HG03108 (cell line): ENCODE data around the gene MAP2K6.

Source experiments
- ATAC-seq: cut with Tn5 transposase; IDR thresholded peaks from one replicate; pipeline ENCODE4 v1.9.1; 2021; ENCODE audit warnings: moderate library complexity; ENCODE audit not compliant: unreplicated experiment

Gene MAP2K6

DNA sequence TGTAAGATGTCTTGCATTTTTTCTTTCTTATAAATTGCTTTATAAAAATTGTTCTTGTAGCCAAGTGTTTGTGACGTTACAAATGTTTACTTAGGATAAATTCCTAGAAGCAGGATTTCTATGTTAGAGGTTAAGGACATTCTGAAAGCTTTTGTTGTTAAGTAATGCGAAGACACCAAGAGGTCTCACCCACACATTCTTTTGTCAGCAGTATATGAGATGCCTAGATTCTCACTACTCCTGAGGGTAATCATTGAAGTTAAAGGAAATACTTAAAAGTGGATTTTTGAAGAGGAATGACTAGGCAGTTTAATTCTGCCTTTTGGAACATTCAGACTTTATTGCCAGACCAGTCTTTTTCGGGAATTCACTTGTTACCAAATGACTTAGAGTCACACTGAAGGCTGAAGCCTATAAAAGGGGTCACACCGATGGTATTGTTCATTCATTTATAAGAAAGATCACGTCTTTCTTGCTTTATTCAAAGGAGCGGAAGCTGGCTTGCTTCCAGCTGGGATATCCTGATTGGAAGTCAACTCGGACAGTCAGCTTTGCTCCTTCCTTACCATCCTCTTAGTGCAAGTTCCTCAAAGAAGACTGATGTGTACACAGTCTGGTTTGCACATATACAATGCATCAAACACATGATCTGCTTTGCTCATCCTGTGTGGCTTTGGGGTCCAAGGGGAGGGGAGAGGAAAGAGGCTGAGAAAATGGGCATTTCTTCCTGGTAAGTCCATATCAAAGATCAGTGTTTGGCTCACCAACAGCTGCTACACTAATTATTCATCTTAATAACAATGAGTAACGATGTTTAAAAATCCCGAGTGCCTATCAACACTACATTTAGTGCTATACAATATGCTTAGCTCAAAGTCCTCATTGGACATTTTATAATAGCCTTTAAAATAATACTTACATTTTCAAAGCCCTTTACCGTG lies 160.0 kb downstream of the MAP2K6 start:
- ATAC-seq = no peak

DNA sequence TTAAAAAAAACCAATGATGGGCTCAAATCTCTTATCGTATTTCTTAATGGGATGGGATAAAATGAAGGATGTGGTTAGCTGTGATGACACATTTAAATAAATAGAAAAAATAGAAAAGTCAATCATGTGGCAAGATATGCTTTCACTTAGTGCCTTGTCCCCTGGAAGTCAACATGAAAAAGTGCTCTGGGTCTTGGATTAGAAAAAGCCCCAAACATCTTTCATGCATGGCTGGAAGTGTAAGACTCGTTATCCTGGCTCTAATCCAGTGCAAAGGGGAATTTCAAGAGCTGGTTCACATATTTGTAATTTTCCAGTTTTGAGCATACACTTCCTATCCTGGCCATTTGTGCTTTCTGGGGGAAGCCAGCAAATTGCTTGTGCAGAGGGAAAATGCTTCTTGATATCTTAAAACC lies 160.9 kb downstream of the MAP2K6 start:
- ATAC-seq = no peak

DNA sequence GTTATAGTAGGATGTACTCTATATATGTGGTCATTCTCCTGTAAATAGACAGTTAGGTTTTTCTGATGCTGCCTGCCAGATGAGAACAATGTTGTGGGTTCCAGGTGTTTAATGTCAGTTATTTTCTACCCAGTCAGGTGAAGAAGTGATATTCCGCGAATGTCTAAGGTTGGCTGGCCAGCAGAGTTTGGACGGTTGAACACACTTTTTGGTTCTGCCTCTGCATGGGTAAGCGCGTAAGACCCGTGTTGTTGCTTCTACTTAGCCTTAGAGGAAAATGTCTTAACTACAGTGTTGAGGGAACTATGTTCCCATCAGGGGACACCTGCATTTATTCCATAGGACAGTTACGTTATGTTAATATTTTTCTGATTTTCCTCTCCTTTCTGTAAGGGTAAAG lies 162.6 kb downstream of the MAP2K6 start:
- ATAC-seq = no peak

DNA sequence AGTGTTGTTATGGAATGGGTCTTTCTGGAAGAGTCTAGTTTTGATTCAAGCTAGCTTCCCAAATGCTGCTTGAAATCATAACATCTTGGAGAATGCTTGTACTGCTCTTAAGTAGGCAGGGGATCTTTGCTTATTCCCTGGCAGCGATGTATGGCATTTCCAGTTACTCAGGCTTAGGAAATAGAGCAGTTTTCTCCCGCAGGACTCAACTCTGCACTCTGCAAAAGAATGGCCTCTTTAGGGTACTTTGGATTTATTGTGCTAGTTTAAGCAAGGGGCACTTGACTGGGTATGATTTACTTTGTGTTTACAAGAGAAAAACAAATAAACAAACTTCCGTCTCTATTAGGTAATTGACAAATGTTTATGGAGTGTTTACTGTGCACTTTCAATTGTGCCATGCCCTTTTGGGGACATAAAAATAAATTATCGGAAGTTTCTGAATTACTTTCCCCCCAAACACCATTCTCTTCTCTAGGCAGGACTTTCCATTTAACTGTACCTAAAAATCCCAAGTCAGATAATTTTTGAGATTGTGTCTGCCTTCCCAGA lies 164.0 kb downstream of the MAP2K6 start:
- no peak for ATAC-seq

DNA sequence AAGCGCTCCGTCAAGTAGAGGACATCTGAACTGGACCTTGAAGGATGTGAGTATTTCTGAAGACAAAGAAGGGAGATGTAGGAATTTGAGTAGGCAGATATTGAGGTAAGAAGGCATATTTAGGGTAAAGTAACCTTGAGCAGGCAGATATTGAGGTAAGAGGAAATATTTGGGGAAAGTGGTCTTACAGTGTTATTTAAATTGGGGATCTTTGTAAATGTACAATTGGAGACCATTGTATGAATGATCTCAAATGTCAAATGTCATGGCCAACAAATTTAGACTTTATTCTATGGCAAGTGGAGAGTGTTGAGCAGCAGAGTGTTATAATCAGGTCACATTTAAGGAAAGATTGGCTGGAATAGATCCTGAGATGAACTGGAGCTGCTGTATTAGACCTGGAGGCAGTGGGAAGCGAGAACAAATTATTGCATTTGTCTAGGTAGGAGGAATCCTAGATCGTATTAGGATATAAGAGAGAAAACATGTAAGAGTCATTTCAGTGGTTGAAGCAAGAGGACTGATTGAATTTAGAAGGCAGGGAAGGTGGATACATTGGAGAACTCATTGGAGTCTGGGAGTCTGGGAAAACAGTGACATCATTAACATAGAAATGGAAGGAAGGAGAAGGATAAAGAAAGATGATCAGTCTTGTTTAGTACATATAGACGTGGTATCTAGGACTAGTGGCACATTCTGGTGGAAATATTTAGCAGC lies 165.6 kb downstream of the MAP2K6 start:
- ATAC-seq = no peak

DNA sequence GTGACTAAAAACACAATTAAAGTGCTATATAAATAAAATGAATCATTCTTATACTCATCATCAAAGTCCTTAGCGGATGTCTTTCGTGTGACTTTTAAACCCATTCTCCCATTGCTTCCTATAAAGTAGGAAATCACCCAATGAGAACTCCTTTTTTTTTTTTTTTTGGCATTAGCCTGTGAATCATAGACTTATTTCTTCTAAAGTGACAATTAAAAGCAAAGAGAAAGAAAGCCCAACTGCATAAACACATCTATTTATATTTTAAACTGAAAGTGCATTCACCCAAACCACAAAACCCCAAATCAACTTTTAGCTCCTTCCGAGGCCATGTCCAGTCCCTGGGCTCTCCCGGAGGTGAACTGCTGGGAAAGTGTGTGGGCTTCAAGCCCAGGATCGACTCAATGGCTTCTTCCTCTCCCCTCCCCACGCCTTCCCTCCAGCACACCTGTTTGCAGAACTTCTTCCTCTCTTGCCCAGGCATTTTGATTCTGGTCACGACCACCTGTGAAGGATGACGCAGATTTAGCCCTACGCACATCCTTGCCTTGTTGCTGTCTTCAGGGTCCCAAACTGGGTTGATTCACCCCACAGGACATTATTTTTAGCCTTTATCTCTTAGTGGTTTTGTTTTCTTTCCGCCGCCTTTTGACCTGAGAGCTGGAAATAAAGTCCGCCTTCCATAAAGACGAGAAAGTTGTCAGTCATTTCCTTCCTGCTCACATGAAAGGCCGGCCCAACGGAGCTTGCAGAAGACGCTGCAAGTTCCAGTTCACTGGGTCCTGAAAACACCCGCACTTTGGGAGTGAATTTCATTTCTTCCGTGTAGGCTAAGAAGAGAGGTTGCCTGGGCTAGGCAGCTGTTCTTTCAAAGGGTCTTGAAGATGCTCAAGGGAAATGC lies 166.8 kb downstream of the MAP2K6 start:
- ATAC-seq = peak; percentile 68

DNA sequence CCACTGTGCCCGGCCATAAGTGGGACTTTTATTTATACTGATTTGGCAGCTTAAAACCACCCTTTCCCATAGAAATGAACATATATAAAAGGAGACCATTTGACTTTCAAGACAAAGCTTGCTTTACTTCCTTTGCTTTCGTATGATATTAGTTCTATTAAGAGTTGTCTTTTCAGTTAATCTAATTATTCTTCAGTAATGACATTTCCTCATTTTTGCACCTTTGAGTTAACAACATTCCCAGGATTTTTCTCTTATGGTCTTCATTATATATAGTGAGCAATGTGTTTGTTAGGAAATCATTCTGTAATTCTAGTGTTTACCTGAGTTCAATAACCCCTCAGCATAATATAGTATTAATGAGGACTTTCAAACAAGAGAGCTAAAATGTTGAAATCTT lies 173.8 kb downstream of the MAP2K6 start:
- no peak for ATAC-seq

DNA sequence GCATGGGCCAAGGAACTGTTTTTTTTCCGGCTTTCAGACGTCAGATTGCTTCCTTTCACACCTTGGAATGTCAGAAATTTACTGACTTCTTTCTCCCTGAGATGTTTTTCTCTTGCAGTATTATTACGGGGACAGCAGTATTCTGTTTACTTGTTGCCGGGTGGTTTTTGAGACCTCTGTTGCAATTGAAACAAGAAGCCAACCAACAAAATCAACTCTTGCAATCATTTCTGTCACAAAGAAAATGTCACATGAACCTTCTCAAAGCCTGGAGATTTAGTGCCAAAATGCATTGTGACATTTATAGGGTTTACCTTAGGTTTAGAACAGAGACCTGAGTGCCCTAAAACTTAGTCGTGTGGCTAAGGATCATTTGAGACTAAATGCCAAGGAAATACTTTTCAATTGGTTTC lies 174.3 kb downstream of the MAP2K6 start:
- ATAC-seq = no peak

DNA sequence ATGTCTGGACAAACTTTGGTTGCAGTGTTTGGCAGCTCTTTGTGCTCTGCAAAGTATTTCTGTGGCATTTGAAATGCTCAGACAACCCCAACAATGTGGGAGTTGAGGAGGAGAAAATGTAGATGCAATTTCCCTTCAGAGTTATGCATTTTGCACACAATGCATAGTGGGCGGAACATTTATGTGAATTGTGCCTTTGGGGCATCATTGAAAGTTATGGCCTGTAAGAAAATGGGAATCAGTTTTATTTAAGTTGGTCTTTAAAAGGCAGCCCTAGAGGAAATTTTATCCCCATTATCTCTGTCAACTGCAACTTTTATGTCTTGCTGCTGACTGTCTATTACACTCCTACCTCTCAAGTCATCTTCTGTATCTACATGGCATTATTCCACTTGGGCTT lies 176.2 kb downstream of the MAP2K6 start:
- no peak for ATAC-seq

DNA sequence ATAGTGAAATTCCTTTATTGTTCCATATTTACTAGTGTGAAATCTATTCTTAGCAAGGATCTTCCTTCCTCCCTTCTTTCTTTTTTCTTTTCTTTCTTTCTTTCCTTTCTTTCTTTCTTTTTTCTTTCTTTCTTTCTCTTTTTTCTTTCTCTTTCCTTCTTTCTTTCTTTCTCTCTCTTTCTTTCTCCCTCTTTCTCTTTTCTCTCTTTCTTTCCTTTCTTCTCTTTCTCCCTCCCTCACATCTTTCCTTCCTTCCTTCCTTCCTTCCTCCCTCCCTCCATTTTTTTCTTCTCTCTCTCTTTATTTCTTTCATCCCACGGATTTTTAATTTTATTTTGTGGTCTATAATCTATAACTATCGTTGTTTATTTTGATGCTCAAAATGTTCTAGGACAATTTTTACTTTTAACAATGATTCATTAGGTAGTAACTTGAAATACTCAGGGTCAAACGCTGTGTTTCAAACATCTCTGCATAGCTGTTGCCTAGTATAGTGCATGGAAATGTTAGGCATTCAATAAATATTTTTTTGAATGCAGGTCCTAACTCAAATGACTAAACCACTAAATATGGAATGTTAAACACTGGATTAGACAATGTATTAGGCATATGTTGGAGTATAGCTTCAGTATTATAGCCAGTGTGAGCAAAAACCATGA lies 178.3 kb downstream of the MAP2K6 start:
- ATAC-seq = no peak

DNA sequence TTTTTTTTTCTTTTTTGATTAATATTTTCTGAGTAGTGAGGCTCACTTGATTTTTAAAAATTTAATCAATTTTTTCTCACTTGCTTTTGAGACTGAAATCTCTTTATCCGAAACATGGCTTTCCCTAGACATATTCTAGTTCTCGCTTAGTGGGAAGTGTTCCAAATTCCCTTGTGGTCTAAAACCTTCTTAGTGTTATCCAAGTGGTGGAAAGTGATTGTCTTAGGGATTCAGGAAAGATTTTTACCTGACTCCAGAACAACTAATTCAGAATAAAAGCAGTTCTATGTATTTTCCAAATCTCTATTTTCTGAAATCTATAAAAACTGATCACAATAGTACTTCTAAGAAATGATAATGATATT lies 178.8 kb downstream of the MAP2K6 start:
- no peak for ATAC-seq

DNA sequence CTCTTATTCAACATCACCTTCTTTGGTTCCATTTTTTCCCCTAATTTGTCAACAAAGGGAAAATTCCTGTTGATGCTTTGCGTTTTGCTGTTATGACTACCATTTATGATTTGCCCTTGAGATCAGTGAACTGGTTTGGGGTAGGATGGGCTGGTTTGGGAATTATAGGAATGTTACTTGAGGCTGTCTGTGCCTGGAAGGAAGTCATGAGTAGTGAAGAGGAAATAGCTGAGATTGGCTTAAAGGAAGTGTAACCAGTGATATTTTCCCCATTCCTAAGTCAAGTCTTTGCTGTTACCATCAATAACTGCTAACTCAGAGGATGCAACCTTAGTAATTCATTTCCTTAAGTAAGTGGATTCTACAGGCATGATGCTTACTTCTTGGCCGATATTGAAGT lies 179.2 kb downstream of the MAP2K6 start:
- ATAC-seq = no peak

DNA sequence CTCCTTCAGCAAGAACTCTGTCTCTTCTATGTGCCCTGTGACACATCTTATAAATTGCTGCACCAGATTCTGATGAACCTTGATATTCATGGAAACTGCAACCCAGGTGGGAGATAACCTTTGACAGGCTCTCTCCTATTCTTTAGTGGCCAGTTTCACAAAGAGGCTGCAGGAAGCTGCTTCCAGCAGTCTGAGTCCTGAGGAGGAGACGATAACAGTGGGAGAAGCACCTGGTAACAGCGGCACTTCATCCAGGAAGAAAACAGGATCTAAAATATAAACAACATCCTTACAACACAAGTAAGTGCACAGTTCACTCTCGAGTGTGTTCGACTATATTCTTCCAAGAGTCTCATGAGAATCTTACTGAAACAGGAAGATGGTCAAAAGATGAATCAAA lies 180.1 kb downstream of the MAP2K6 start:
- ATAC-seq = no peak

DNA sequence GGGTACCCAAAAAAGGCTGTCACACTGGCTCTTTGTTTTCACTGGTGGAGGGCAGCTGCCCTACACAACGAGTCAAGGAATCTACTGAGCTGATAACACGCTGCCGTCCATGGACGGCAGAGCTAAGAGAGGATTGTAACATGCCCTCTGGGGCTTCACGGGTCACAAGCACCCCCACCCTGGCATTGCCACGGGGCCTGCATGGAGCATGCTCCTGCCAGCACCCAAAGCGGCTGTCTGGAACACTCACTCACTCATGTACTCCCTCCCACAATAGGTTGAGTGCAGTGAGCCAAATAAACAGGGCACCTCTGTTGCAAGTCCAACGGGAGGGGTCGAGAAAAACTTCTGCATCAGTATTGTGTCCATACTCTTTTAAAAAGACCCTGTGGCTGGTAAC lies 181.6 kb downstream of the MAP2K6 start:
- ATAC-seq = no peak

DNA sequence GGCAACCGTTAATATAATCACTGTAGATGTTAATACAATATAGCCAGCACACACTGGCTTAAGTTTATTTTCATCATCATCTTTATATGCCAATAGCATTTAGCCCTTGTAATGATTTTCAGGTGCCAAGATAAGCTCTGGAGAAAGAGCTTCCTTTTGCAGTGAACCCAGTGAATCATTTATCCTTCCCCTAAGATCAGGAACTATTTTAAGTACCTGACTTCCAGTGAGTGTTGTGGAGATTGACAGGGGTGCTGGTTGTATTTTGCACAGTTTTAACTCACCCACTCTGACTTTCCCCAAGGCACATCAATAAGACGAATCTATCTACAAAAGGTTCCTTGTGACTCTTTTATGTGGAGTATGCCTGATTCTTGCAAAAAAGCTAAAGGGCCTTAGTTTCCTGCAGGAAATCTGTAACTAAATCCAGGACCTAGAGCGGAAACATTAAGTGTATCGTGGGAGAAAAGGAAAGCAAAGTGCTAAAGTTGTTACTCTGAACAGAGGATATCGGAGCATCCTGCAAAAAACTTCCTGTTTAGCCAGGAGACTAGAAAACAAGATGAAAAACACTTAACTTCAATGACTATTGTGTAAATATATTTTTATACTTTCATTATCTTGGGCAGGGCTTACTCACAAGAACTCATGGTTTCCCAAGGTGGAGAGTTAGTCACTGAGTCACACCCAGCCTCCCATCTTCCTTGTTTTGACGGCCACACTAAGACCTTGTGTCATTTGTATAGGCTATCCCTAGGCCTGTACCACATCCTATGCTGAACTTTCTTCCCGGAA lies 183.6 kb downstream of the MAP2K6 start:
- ATAC-seq = no peak

DNA sequence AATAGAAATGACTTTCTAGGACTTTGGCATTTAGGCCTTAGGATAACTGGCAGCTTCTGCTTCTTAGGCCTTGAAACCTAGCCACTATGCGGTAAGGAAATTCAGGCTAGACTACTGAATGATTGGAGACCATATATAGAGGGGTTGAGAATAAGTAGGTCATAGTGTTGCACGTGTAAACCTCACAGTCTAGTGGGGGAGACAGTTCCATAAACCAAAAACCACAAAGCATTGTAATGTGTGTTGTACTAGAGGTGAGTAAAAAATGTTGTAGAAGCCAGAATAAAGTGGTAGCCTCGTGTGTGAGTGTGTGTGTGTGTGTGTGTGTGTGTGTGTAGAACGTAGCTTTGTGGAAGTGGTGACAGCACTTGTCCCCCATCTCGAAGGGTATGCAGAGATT lies 188.5 kb downstream of the MAP2K6 start:
- no peak for ATAC-seq
